Lower lobe of right lung (tissue), 2 donors: ENCODE results near the gene LRP1B. TPM values are rescaled to one million over a fixed set of nuclear protein-coding genes. Genes with fewer than 3 reads are reported as not detected.

Experiments used
- ATAC-seq, 2 donors: fragments of 200-7000 bp; cut with Tn5 transposase; one replicate each; pipeline ENCODE4 v1.9.1; 2020 to 2022; ENCODE audit warnings: mild to moderate bottlenecking in 2 of 2, moderate library complexity in 2 of 2
- DNase-seq: peaks from one replicate; pipeline ENCODE4 v3.0.0-alpha.2; 2020
- H3K27ac ChIP-seq: fragments of 200-600 bp; one replicate; pipeline ENCODE4 v1.8.0; 2022
- H3K27me3 ChIP-seq: fragments of 200-600 bp; one replicate; pipeline ENCODE4 v1.8.0; 2022; ENCODE audit warnings: low read depth
- H3K36me3 ChIP-seq: fragments of 200-600 bp; one replicate; pipeline ENCODE4 v1.8.0; 2022; ENCODE audit warnings: mild to moderate bottlenecking
- H3K4me1 ChIP-seq: fragments of 200-600 bp; one replicate; pipeline ENCODE4 v1.8.0; 2022
- H3K4me3 ChIP-seq: fragments of 200-600 bp; one replicate; pipeline ENCODE4 v1.8.0; 2022; ENCODE audit warnings: mild to moderate bottlenecking
- H3K9me3 ChIP-seq: fragments of 200-600 bp; one replicate; pipeline ENCODE4 v1.8.0; 2022
- intact Hi-C: fragments of 100-400 bp; cut with DNase I; formaldehyde crosslinking; loops from one replicate; pipeline ENCODE4 v1.11.0; 2022
- total RNA-seq: library from RNA; stranded (reverse); fragmentation: NEBNext Ultra II Directional; extraction: Animal tissue kit (Norgen Biotek cat#: 25700); gene quantifications from one replicate; pipeline ENCODE4 v1.2.1, GENCODE V29; 2021
- TF ChIP-seq, protein P1 (sequence below): fragments of 200-600 bp; IDR thresholded peaks from one replicate; pipeline ENCODE4 v1.8.0; 2022; ENCODE audit warnings: antibody characterized with exemption, mild to moderate bottlenecking
- donor health status: DM: no; HTN: yes; CAD: no; lungs with severe emphysema.

LRP1B gene
- total RNA-seq, 1 donor from 2014 or later = 0.09 TPM

DNA sequence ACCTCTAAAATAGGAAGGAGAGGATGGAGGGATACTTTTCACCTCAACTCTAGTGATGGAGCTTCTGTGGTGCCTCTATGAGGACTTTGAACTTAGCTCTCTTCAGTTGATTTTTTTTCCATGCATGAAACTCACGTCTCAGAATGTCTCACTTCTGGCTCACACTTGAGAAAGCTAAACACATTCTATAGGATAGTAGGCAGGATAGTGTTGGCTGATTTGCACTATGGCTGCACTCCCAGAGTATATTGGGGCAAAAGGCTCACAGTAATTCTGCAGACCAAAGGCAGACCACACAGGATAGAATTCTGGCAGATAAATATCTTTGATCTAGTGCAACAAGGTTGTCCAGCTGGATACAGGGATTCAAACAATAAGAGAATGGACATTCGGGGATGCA, 1093.5 kb downstream of the LRP1B start:
- ATAC-seq (no peak), DNase-seq (no peak)
- TF ChIP-seq, protein P1, sequence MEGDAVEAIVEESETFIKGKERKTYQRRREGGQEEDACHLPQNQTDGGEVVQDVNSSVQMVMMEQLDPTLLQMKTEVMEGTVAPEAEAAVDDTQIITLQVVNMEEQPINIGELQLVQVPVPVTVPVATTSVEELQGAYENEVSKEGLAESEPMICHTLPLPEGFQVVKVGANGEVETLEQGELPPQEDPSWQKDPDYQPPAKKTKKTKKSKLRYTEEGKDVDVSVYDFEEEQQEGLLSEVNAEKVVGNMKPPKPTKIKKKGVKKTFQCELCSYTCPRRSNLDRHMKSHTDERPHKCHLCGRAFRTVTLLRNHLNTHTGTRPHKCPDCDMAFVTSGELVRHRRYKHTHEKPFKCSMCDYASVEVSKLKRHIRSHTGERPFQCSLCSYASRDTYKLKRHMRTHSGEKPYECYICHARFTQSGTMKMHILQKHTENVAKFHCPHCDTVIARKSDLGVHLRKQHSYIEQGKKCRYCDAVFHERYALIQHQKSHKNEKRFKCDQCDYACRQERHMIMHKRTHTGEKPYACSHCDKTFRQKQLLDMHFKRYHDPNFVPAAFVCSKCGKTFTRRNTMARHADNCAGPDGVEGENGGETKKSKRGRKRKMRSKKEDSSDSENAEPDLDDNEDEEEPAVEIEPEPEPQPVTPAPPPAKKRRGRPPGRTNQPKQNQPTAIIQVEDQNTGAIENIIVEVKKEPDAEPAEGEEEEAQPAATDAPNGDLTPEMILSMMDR = no peak

DNA sequence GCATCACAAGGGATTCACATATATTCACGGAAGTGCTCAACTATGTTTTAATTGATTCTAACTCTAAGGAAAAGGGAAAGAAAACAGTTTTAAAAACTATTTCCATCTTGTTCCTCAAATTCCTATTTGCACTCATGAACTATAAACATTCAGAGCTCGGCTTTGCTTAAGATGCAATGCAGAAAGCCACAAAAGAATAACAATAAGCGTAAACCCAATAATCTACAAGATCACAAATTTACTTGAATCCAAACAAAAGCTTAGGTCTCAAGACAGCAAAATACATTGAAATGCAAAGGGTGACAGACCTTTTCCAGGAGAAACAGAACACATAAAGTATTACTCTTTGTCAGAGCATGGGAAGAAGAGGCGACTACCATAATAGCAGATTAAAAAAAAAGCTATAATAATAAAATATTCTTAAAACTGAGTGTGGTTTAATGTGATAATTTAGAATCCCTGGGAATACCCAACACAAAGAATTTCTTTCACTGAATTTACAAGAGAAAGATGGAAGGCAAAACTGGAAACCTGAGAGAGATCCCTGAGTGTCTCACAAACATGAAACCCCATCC, 1094.9 kb downstream of the LRP1B start:
- ATAC-seq (no peak), DNase-seq (no peak)
- TF ChIP-seq, protein P1 = no peak
- Histone ChIP-seq H3K27me3 (no peaks in the 10 kb centered on the region), H3K4me1 (no peaks in the 10 kb centered on the region), H3K9me3 (no peaks in the 10 kb centered on the region), H3K4me3 (no peak overlapping the region), H3K36me3 (no peaks in the 10 kb centered on the region), H3K27ac (no peak overlapping the region)
- intact Hi-C loops = no loop called here

More for the DNA sequence above, 1093.5 kb downstream of the LRP1B start:
- no peaks in the 10 kb centered on the region for H3K27me3 ChIP-seq
- H3K4me3 ChIP-seq = no peak overlapping the region
- no peaks in the 10 kb centered on the region for H3K36me3 ChIP-seq
- intact Hi-C loops = no loop called here
- no peaks in the 10 kb centered on the region for H3K4me1 ChIP-seq
- H3K27ac ChIP-seq = no peak overlapping the region
- H3K9me3 ChIP-seq = no peaks in the 10 kb centered on the region

DNA sequence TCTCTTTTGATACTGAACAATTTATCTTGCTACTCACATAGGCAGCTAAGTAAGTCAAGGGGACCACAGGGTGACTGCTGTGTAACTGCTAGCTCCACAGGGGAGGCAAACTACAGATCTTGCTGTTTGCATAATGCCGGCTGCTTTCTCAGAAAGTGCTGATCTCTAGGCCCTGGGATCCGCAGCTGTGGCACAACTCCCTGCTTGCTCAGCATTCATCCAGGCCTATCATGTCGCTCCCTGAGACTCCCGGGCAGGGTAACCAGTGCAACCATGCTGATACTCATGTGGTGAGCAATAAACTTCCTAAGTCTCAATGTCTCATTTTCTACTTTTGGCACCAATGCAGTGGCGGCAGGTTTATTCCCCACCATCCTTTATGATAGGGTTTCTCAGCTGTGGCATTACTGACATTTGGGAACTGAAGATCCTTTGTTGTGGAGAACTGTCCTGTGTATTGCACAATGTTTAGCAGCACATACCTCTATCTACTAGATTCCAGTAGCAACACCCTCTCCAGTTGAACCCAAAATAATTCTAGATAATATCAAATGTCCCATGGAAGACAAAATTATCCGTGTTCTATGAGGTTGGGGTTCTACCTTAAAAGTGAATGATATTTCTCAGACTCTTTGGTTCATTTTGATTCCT, 1101.3 kb downstream of the LRP1B start:
- Histone ChIP-seq H3K27ac (no peak overlapping the region), H3K9me3 (no peaks in the 10 kb centered on the region), H3K27me3 (no peaks in the 10 kb centered on the region), H3K4me1 (no peaks in the 10 kb centered on the region), H3K36me3 (no peaks in the 10 kb centered on the region), H3K4me3 (no peak overlapping the region)
- TF ChIP-seq, protein P1 = no peak
- intact Hi-C loops = no loop called here
- ATAC-seq (no peak), DNase-seq (no peak)

DNA sequence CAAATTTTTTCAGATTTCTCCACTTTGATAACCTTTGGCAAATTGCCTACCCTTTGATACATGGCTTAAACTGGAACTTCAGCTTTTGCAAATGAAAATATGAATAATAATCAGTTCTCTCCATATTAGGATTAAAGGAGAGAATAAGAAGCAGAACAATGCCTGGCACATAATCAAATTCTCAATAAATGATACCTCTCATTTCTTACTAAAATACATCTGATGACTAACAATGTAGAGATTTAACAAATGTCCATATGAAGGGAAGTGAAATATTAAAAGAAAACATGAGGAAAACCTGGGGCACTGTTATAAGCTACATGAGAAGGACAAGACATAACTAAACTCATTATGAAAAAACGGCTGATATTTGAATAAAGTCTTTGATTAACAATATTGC, 1103.6 kb downstream of the LRP1B start:
- TF ChIP-seq, protein P1 = no peak
- DNase-seq = no peak

DNA sequence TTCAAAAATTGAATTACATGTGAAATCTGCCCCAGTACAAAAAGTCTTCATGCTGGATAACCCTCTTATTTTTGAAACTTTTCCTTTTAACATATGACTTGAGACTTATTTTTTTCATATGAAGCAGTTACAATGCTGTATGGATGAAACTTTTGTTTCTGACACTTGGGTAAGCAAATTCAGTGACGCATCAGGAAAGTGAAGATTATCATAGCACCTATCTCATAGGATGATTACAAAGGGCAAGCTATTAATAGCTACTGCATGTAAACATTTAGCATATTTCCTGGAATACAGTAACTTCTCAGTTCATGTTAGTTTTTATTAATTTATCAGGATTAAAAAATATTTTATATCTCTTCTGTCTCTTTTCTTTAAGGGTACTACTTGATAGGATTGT, 1109.2 kb downstream of the LRP1B start:
- H3K4me3 ChIP-seq = no peak overlapping the region
- DNase-seq (no peak), ATAC-seq (no peak)
- no peaks in the 10 kb centered on the region for H3K9me3 ChIP-seq
- no peaks in the 10 kb centered on the region for H3K4me1 ChIP-seq
- H3K36me3 ChIP-seq = no peaks in the 10 kb centered on the region
- H3K27me3 ChIP-seq = no peaks in the 10 kb centered on the region
- TF ChIP-seq, protein P1 = no peak
- intact Hi-C loops = no loop called here
- H3K27ac ChIP-seq = no peak overlapping the region

More for the DNA sequence above, 1103.6 kb downstream of the LRP1B start:
- no peaks in the 10 kb centered on the region for H3K36me3 ChIP-seq
- no peaks in the 10 kb centered on the region for H3K4me1 ChIP-seq
- intact Hi-C loops = no loop called here
- H3K27ac ChIP-seq = no peak overlapping the region
- no peaks in the 10 kb centered on the region for H3K9me3 ChIP-seq
- H3K27me3 ChIP-seq = no peaks in the 10 kb centered on the region
- no peak overlapping the region for H3K4me3 ChIP-seq
- ATAC-seq = no peak
